Uterus (tissue), 4 donors: Measurements from ENCODE around the gene HOOK1. TPM values are rescaled to one million over a fixed set of nuclear protein-coding genes. Genes with fewer than 3 reads are reported as not detected.

ENCODE experiments used
- DNase-seq, 2 donors: peaks; one replicate each; pipeline ENCODE4 v3.0.0-alpha.2; 2019 to 2020
- H3K27ac ChIP-seq, 2 donors: fragments of 200-600 bp; sonication (generic); 1 replicate in 1 of 2; 2 replicates in 1 of 2; pipeline ENCODE4 v1.5.1; 2016 to 2018
- H3K27me3 ChIP-seq, 2 donors: fragments of 200-600 bp; sonication (generic); one replicate each; pipeline ENCODE4 v1.5.1; 2018 to 2019; ENCODE audit warnings: control low read depth in 1 of 2
- H3K36me3 ChIP-seq, 2 donors: fragments of 200-600 bp; sonication (generic); one replicate each; pipeline ENCODE4 v1.5.1; 2019; ENCODE audit warnings: control low read depth in 1 of 2
- H3K4me1 ChIP-seq, 2 donors: fragments of 200-600 bp; sonication (generic); one replicate each; pipeline ENCODE4 v1.5.1; 2018 to 2019; ENCODE audit warnings: control low read depth in 1 of 2
- H3K4me3 ChIP-seq, 2 donors: fragments of 200-600 bp; sonication (generic); 1 replicate in 1 of 2; 2 replicates in 1 of 2; pipeline ENCODE4 v1.5.1; 2018 to 2019; ENCODE audit warnings: mild to moderate bottlenecking in 1 of 2
- H3K9me3 ChIP-seq, 2 donors: fragments of 200-600 bp; sonication (generic); one replicate each; pipeline ENCODE4 v1.5.1; 2019; ENCODE audit warnings: control low read depth in 1 of 2
- POLR2A ChIP-seq, 2 donors: fragments of 450-650 bp; IDR thresholded peaks; one replicate each; pipeline ENCODE4 v1.6.1; 2016; ENCODE audit warnings: antibody characterized with exemption in 2 of 2, mild to moderate bottlenecking in 1 of 2, moderate library complexity in 1 of 2
- intact Hi-C: fragments of 100-400 bp; cut with DNase I; formaldehyde crosslinking; loops from one replicate; pipeline ENCODE4 v1.15.1; 2023; ENCODE audit warnings: low total_unique reads
- total RNA-seq, 4 donors: library from RNA; depleted of rRNA in 3 of 4; stranded (reverse); fragments of >200 nt in 3 of 4; gene quantifications; one replicate each; pipeline versions ENCODE4 v1.1.0 to v1.2.4, GENCODE V29; 2014 to 2023
- TF ChIP-seq, protein P1 (sequence below), 4 experiments: fragments of 200-600 bp in 2 of 4; fragments of 450-650 bp in 2 of 4; sonication (generic) in 2 of 4; IDR thresholded peaks; one replicate each; pipeline ENCODE4 v1.5.1; 2016 to 2019; ENCODE audit warnings: antibody characterized with exemption in 4 of 4, mild to moderate bottlenecking in 2 of 4, moderate library complexity in 1 of 4
- donor health status: DM: yes; HTN: yes; CAD: no.

The HOOK1 gene
- total RNA-seq, 4 donors from 2014 or later: 0.59 to 6.9 (median 3.3) TPM; not detected in 1

DNA sequence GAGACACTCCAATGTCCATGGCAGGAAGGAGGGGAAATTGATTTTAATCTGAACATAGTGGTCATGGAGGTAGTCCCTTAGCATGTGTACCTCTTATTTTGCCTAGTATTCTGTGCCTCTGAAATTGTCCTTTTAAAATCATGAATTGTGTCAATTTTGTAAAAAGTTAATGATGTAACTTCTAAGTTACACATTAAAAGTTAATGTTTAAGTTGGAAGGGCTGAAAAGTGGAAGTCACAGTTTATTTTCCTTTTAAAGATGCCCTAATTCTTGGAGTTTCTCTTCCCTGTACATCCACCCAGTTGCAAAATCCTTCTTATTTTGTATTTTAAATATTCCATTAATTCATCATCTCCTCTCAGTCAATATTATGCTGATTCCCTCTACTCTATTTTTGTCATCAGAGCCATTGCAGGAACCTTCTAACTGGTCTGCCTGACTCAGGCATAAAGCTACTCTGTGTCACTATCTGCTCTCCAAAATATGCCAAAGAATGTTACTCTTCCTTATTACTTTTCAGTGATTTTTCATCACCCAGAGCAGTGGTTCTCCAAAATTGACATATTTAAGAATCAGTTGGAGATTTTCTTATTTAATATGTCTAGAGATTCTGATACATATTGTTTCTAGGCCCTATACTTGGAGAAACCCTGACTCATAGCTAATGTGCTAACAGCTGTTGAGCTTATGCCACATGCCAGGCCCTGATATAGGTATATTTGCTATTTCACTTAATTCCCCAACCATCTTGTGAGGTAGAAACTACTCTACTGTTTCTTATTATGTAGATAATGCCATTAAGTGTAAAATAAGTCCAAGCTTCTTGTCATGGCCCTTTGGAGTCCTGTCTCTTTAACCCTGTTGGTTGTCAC, 5.1 kb downstream of the HOOK1 start:
- H3K4me1 ChIP-seq: no peaks in the 10 kb centered on the region
- TF ChIP-seq, protein P1, sequence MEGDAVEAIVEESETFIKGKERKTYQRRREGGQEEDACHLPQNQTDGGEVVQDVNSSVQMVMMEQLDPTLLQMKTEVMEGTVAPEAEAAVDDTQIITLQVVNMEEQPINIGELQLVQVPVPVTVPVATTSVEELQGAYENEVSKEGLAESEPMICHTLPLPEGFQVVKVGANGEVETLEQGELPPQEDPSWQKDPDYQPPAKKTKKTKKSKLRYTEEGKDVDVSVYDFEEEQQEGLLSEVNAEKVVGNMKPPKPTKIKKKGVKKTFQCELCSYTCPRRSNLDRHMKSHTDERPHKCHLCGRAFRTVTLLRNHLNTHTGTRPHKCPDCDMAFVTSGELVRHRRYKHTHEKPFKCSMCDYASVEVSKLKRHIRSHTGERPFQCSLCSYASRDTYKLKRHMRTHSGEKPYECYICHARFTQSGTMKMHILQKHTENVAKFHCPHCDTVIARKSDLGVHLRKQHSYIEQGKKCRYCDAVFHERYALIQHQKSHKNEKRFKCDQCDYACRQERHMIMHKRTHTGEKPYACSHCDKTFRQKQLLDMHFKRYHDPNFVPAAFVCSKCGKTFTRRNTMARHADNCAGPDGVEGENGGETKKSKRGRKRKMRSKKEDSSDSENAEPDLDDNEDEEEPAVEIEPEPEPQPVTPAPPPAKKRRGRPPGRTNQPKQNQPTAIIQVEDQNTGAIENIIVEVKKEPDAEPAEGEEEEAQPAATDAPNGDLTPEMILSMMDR (IDR thresholded peaks at IDR 0.05): no peak
- TF ChIP-seq POLR2A (IDR thresholded peaks at IDR 0.05): no peak

DNA sequence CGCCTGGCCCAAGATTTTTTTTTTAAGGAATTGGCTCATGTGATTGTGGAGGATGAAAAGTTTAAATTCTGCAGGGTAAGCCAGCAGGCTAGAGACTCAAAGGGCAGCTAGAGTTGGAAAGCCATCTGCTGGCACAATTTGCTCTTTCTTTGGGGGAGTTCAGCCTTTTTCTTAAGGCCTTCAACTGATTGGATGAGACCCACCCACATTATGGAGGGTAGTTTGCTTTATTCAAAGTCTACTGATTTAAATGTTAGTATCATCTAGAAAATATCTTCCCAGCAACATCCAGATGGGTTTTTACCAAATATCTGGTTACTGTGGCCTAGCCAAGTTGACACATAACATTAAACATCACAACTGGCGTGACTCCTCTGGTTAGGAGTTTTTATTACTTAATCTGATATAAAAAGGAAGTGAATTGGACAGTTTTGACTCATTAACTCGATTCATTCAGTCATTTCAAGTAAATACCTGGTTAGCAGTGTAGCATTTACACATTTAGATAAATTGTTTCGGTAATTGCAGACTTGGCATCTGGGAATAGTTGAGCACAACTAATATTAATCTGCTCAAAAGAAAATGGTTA, 12.4 kb downstream of the HOOK1 start:
- H3K9me3 ChIP-seq: no peaks in the 10 kb centered on the region
- no peaks in the 10 kb centered on the region for H3K36me3 ChIP-seq
- H3K27me3 ChIP-seq: no peaks in the 10 kb centered on the region
- no peak overlapping the region for H3K4me3 ChIP-seq
- TF ChIP-seq POLR2A (IDR thresholded peaks at IDR 0.05): no peak
- TF ChIP-seq, protein P1 (IDR thresholded peaks at IDR 0.05): no peak
- H3K27ac ChIP-seq: no peak overlapping the region
- intact Hi-C loops: no loop called here
- no peak for DNase-seq
- no peaks in the 10 kb centered on the region for H3K4me1 ChIP-seq

More for the DNA sequence above, 5.1 kb downstream of the HOOK1 start:
- Histone ChIP-seq H3K9me3 (no peaks in the 10 kb centered on the region), H3K27me3 (peaks cover 0 to 5% of the 10 kb centered on the region in 2 donors), H3K27ac (no peak overlapping the region), H3K36me3 (no peaks in the 10 kb centered on the region), H3K4me3 (no peak overlapping the region)
- no peak for DNase-seq
- intact Hi-C loops: no loop called here

DNA sequence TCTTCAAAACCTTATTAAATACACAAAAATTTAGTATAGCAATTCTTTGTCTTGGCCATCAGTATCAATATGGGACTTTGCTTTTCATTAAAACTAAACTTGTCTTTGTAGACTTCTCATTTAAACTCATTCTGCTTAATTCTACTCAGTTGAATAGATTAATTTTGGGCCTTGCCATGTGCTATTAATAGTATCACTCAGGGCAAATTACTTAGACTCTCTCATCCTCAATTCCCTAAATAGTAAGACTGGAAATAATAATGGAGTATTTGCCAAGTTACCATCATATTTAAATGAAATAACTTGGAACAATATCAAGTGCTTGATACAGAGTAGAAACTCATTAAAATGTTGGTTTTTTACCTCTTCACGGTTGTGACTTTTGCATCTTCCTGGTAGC, 13.4 kb downstream of the HOOK1 start:
- DNase-seq: no peak
- Histone ChIP-seq H3K27me3 (no peaks in the 10 kb centered on the region), H3K4me1 (no peaks in the 10 kb centered on the region), H3K36me3 (peaks cover 0 to 2% of the 10 kb centered on the region in 2 donors), H3K4me3 (no peak overlapping the region), H3K9me3 (no peaks in the 10 kb centered on the region), H3K27ac (no peak overlapping the region)
- no peak for TF ChIP-seq POLR2A (IDR thresholded peaks at IDR 0.05)
- TF ChIP-seq, protein P1 (IDR thresholded peaks at IDR 0.05): no peak
- intact Hi-C loops: no loop called here

DNA sequence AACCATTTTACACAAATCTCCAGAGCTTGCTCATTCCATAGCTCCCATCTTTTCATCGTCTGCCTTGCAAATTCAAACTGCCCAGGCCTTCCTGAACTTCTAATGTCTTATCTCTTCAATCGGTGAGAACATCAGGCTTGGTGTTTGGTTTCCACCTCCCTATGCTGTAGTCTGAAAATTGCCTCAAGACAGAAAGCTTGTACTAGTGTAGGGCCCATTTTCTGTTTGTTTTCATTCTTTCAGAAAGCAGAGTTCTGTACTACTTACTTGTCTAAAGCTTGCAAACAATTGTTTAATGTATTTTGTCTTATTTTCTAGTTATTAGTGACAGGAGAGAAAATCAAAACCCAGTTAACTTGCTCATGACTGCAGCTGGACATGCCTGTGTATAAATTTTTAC, 16.8 kb downstream of the HOOK1 start:
- Histone ChIP-seq H3K9me3 (no peaks in the 10 kb centered on the region), H3K36me3 (peaks cover 0 to 2% of the 10 kb centered on the region in 2 donors), H3K27me3 (no peaks in the 10 kb centered on the region), H3K27ac (no peak overlapping the region), H3K4me1 (no peaks in the 10 kb centered on the region), H3K4me3 (no peak overlapping the region)
- intact Hi-C loops: no loop called here
- DNase-seq: no peak
- TF ChIP-seq POLR2A (IDR thresholded peaks at IDR 0.05): no peak
- TF ChIP-seq, protein P1 (IDR thresholded peaks at IDR 0.05): no peak

DNA sequence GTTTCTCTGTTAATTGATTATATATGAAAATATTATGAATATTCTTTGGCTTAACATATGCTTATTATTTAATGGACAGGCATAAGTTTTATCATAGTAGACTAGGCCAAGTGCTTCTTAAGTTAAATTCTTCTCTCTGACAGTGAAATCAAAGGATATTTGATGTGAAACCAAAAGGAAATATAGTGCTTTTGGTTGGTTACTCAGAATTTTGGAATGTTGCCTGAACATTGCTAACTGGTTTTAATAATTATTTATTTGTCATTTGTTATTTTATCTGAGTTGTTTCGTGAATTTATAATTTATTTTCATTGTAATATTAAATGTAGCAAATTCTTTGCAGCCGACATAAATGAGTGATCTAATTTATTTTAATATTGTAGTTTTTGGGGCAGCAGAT, 18.3 kb downstream of the HOOK1 start:
- DNase-seq: no peak
- H3K4me1 ChIP-seq: no peaks in the 10 kb centered on the region
- H3K27me3 ChIP-seq: no peaks in the 10 kb centered on the region
- H3K36me3 ChIP-seq: peaks cover 0 to 2% of the 10 kb centered on the region in 2 donors
- TF ChIP-seq, protein P1 (IDR thresholded peaks at IDR 0.05): no peak
- TF ChIP-seq POLR2A (IDR thresholded peaks at IDR 0.05): no peak
- H3K9me3 ChIP-seq: no peaks in the 10 kb centered on the region
- no peak overlapping the region for H3K4me3 ChIP-seq
- intact Hi-C loops: no loop called here
- no peak overlapping the region for H3K27ac ChIP-seq
